ENCODE data around the gene ZCWPW1.

ZCWPW1 gene

DNA sequence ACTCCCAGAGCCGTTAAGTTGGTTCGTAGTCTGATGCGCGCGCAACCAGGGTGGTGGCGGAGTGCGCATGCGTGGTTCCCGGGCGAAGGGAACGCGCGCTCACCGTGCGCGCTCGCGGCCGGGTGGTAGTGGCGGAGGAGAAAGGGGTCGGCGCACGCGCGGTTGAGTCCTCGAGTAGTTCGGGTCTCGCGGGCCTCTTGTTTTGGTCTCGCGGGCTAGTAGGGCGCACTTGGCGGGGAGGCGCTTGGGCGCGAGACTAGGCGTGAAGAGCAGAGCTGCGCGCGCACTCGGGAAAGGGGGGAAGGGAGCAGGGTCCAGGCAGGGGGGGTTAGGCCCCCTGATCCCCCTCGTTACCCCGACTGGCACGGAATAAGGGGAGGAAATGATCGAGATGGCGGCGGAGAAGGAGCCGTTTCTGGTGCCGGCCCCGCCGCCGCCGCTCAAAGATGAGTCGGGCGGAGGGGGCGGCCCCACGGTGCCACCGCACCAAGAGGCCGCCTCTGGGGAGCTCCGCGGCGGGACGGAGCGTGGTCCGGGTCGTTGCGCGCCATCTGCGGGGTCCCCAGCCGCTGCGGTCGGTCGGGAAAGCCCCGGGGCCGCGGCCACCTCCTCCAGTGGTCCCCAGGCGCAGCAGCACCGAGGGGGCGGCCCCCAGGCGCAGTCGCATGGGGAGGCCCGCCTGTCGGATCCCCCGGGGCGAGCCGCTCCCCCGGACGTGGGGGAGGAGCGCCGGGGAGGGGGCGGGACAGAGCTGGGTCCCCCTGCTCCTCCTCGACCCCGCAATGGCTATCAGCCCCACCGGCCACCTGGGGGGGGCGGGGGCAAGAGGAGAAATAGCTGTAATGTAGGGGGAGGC, 1.4 kb upstream of the ZCWPW1 start, which contains the start of gene MEPCE:
Gene MEPCE, plus strand, starts transcription at position 195 of the 856 bp plus-strand sequence. Its CDS starts 188 bp downstream, at position 383.
- TF ChIP-seq, protein P1, sequence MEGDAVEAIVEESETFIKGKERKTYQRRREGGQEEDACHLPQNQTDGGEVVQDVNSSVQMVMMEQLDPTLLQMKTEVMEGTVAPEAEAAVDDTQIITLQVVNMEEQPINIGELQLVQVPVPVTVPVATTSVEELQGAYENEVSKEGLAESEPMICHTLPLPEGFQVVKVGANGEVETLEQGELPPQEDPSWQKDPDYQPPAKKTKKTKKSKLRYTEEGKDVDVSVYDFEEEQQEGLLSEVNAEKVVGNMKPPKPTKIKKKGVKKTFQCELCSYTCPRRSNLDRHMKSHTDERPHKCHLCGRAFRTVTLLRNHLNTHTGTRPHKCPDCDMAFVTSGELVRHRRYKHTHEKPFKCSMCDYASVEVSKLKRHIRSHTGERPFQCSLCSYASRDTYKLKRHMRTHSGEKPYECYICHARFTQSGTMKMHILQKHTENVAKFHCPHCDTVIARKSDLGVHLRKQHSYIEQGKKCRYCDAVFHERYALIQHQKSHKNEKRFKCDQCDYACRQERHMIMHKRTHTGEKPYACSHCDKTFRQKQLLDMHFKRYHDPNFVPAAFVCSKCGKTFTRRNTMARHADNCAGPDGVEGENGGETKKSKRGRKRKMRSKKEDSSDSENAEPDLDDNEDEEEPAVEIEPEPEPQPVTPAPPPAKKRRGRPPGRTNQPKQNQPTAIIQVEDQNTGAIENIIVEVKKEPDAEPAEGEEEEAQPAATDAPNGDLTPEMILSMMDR (IDR thresholded peaks at IDR 0.05; ENCODE audit: low read depth, low read length): no peak
- H3K9me3 ChIP-seq: no peaks in the 10 kb centered on the region
- peaks cover 37% of the 10 kb centered on the region for H3K36me3 ChIP-seq
- no peaks in the 10 kb centered on the region for H3K27me3 ChIP-seq
- no peaks in the 10 kb centered on the region for H3K4me1 ChIP-seq
- DNase-seq: peak; percentile 99
- H3K4me3 ChIP-seq (ENCODE audit: low read depth, low read length): peak within 1 kb of the TSS; percentile 81

DNA sequence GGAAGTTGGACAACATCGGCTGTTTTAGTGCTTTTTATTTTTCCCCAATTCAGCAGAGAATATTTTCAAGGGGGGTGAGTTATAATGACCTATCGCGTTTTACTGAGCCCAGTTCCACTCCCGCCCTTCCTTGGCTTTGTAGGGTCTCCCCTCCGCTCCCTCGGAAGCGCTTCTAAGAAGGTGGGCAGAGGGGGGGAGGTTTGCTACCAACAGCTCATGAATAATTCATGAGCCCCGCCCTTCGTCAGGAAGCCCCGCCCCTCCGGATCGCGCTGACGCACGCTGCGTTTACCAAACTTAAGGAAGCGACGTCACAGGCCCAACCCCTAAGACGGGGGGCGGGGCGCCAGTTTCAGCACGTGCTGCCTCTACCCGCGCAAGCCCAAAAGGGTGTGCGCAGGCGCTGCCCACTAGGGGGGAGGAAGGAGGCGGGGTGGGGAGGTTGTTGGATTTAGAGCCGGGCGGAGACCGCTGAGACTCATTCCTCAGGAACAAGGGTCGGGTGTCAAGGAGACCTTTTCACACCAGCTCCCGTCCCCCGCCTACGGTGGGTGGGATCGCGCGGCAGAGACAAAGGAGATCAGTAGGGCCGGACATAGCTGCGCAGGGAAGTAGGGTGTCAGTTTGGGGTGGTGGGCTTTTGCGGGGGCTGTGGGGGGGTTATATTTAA, 599 bp upstream of the ZCWPW1 start:
- Histone ChIP-seq H3K4me1 (no peaks in the 10 kb centered on the region), H3K27me3 (no peaks in the 10 kb centered on the region), H3K36me3 (peaks cover 29% of the 10 kb centered on the region), H3K4me3 (ENCODE audit: low read depth, low read length) (peak overlapping the region; percentile 81), H3K9me3 (no peaks in the 10 kb centered on the region)
- TF ChIP-seq, protein P1 (IDR thresholded peaks at IDR 0.05; ENCODE audit: low read depth, low read length): no peak
- peak; percentile 100 for DNase-seq

DNA sequence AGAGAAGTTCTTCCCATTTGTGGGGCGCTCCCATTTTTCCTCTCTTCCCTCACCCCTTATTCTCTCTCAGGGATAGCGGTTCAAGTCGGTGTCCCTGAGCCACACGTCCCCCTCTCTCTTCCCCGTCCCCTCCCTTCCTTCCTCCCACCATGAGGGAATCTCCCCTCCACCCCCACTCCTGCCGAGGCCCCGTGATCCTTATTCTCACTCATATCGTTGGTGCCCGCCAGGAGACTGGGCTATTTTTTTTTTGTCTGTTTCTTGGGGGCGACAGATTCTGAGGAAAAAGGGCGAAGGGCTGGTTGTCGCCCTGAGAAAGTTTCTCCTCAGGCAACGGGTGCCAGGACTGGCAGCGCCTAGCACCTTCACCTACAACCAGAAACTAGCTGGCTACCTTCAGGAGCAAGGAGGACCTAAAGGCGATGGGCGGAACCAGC, 723 bp downstream of the ZCWPW1 start:
- TF ChIP-seq, protein P1 (IDR thresholded peaks at IDR 0.05; ENCODE audit: low read depth, low read length): no peak
- no peak for DNase-seq
- Histone ChIP-seq H3K9me3 (no peaks in the 10 kb centered on the region), H3K27me3 (no peaks in the 10 kb centered on the region), H3K4me3 (ENCODE audit: low read depth, low read length) (no peak overlapping the region), H3K4me1 (no peaks in the 10 kb centered on the region), H3K36me3 (peaks cover 16% of the 10 kb centered on the region; the same call in 1 of the 2 replicates)

DNA sequence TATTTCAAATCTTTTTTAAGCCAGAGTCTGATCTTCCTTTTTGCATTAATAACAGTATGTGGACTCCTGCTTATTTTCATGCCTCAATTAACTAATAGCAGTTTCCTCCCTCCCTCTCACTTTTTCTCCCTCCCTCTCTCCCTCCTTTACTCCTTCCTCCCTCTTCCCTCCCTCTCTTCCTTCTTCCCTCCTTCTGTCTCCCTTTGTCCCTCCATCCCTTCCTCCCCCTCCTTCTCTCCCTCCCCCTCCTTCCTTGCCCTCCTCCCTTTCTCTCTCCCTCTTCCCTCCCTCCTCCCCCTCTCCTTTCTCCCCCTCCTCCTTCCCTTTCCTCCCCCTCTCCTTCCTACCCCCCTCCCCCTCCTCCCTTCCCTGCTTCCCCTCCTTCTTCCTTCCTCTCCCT, 2.0 kb downstream of the ZCWPW1 start:
- no peak for DNase-seq
- Histone ChIP-seq H3K36me3 (peaks cover 10% of the 10 kb centered on the region; the same call in 1 of the 2 replicates), H3K4me1 (no peaks in the 10 kb centered on the region), H3K27me3 (no peaks in the 10 kb centered on the region), H3K4me3 (ENCODE audit: low read depth, low read length) (no peak overlapping the region), H3K9me3 (no peaks in the 10 kb centered on the region)
- TF ChIP-seq, protein P1 (IDR thresholded peaks at IDR 0.05; ENCODE audit: low read depth, low read length): no peak

DNA sequence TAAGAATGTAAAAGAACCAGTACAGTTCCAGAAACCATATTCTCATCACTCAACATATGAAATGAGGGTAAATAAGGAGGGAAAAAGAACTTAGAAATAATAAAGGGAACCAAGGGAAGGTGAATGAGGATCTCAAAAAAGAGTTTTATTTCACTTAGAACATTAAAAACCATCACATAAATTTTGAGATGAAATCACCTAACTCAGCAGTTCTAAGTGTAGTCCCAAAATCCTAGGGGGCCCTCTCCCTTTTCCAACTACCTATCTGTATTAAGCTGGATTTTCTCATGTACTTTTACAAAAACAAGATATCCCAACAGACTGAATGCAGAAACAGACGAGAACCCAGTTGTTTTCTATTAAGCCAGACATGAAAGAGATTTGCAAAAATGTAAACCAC, 3.2 kb downstream of the ZCWPW1 start:
- no peak overlapping the region for H3K4me3 ChIP-seq (ENCODE audit: low read depth, low read length)
- no peaks in the 10 kb centered on the region for H3K9me3 ChIP-seq
- TF ChIP-seq, protein P1 (IDR thresholded peaks at IDR 0.05; ENCODE audit: low read depth, low read length): no peak
- DNase-seq: no peak
- no peaks in the 10 kb centered on the region for H3K4me1 ChIP-seq
- H3K27me3 ChIP-seq: no peaks in the 10 kb centered on the region
- H3K36me3 ChIP-seq: peaks cover 3% of the 10 kb centered on the region; the same call in 1 of the 2 replicates

All from BE2C (cell line).